Smooth muscle cell (in vitro differentiated cells): Measurements from ENCODE around the gene UBE2L5. TPM values are rescaled to one million over a fixed set of nuclear protein-coding genes. Genes with fewer than 3 reads are reported as not detected.

ENCODE experiments used
- DNase-seq: peaks from one replicate; lab custom pipeline; 2025; ENCODE audit not compliant: unreplicated experiment; lab: John Stamatoyannopoulos, UW
- H2AFZ ChIP-seq: fragments of 200-600 bp; sonication (generic); 2 replicates; pipeline ENCODE4 v1.6.0; 2016; ENCODE audit warnings: antibody characterized with exemption, low read depth, mild to moderate bottlenecking
- H3F3A ChIP-seq: fragments of 200-600 bp; sonication (generic); 2 replicates; pipeline ENCODE4 v1.6.0; 2017; ENCODE audit warnings: antibody characterized with exemption, low read depth
- H3K27ac ChIP-seq: fragments of 200-600 bp; sonication (generic); 2 replicates; pipeline ENCODE4 v1.5.1; 2016; ENCODE audit warnings: low read depth, mild to moderate bottlenecking
- H3K27me3 ChIP-seq: fragments of 200-600 bp; sonication (generic); 2 replicates; pipeline ENCODE4 v1.6.1; 2016; ENCODE audit warnings: low read depth, mild to moderate bottlenecking
- H3K36me3 ChIP-seq: fragments of 200-600 bp; sonication (generic); 2 replicates; pipeline ENCODE4 v1.5.1; 2016; ENCODE audit warnings: low read depth
- H3K4me1 ChIP-seq: fragments of 200-600 bp; sonication (generic); 2 replicates; pipeline ENCODE4 v1.5.1; 2016; ENCODE audit warnings: low read depth
- H3K4me2 ChIP-seq: fragments of 200-600 bp; sonication (generic); 2 replicates; pipeline ENCODE4 v1.6.0; 2016; ENCODE audit warnings: mild to moderate bottlenecking
- H3K4me3 ChIP-seq: fragments of 200-600 bp; sonication (generic); 2 replicates; pipeline ENCODE4 v1.5.1; 2016; ENCODE audit warnings: mild to moderate bottlenecking
- H3K79me2 ChIP-seq: fragments of 200-600 bp; sonication (generic); 2 replicates; pipeline ENCODE4 v1.6.0; 2016; ENCODE audit warnings: low read depth, mild to moderate bottlenecking
- H3K9ac ChIP-seq: fragments of 200-600 bp; sonication (generic); 2 replicates; pipeline ENCODE4 v1.6.0; 2016; ENCODE audit warnings: low read depth
- H3K9me3 ChIP-seq: fragments of 200-600 bp; sonication (generic); replicated peaks from 2 replicates; pipeline ENCODE4 v1.5.1; 2016; ENCODE audit warnings: low read depth
- H4K20me1 ChIP-seq: fragments of 200-600 bp; sonication (generic); 2 replicates; pipeline ENCODE4 v1.6.0; 2016; ENCODE audit warnings: low read depth
- CTCF ChIP-seq: fragments of 200-600 bp; sonication (generic); IDR thresholded peaks from 2 replicates; pipeline ENCODE4 v1.5.1; 2017; ENCODE audit warnings: borderline replicate concordance, mild to moderate bottlenecking, antibody characterized with exemption; ENCODE audit not compliant: insufficient read depth, poor library complexity, severe bottlenecking
- WGBS: methylation state at CpG from one replicate; pipeline ENCODE4 v1.1.7; 2016; ENCODE audit warnings: low lambda C conversion rate; 5-methylcytosine and 5-hydroxymethylcytosine counted together
- polyA plus RNA-seq: library from polyadenylated mRNA; unstranded; fragments of >200 nt; fragmentation: Nextera tagmentation; extraction: Ambion mirVana; gene quantifications from 2 replicates; pipeline ENCODE4 v1.2.1, GENCODE V29; 2016
- total RNA-seq: library from RNA; depleted of rRNA; stranded (reverse); fragments of >200 nt; gene quantifications from 2 replicates; pipeline ENCODE4 v1.2.3, GENCODE V29; 2014

UBE2L5 gene
- total and polyA plus RNA-seq, 2 experiments from 2014 or later, result not detected

- WGBS, result 61% methylated on average over 8 of the region's 8 CpGs
- no peak overlapping the region for H3K9ac ChIP-seq
- no peak for TF ChIP-seq CTCF
- no peaks in the 10 kb centered on the region for H3K36me3 ChIP-seq
- peak overlapping the region; percentile 85 for H3K4me2 ChIP-seq
- peaks cover 4% of the 10 kb centered on the region for H3K4me1 ChIP-seq
- H3K27me3 ChIP-seq, result no peaks in the 10 kb centered on the region
- H3K79me2 ChIP-seq, result no peaks in the 10 kb centered on the region
- no peak overlapping the region for H3K27ac ChIP-seq
- H3F3A ChIP-seq, result no peaks in the 10 kb centered on the region
- H4K20me1 ChIP-seq, result no peaks in the 10 kb centered on the region
- no peaks in the 10 kb centered on the region for H3K9me3 ChIP-seq
- no peak for DNase-seq
- no peak overlapping the region for H2AFZ ChIP-seq
- peak overlapping the region; percentile 59 for H3K4me3 ChIP-seq
These were observed 25.7 kb upstream of the UBE2L5 start for GRCh38 chr13:30396434-30397075.

- no peaks in the 10 kb centered on the region for H4K20me1 ChIP-seq
- peaks cover 4% of the 10 kb centered on the region for H3K4me1 ChIP-seq
- no peaks in the 10 kb centered on the region for H3K36me3 ChIP-seq
- H3K79me2 ChIP-seq, result no peaks in the 10 kb centered on the region
- H3K27ac ChIP-seq, result no peak overlapping the region
- DNase-seq, result no peak
- H3K9ac ChIP-seq, result no peak overlapping the region
- H3K4me3 ChIP-seq, result no peak overlapping the region
- no peak overlapping the region for H2AFZ ChIP-seq
- 93% methylated on average over 7 of the region's 7 CpGs for WGBS
- H3F3A ChIP-seq, result no peaks in the 10 kb centered on the region
- no peak for TF ChIP-seq CTCF
- no peaks in the 10 kb centered on the region for H3K9me3 ChIP-seq
- no peak overlapping the region for H3K4me2 ChIP-seq
- H3K27me3 ChIP-seq, result no peaks in the 10 kb centered on the region
These were observed 23.7 kb upstream of the UBE2L5 start for GRCh38 chr13:30398601-30399072.

- H3K9ac ChIP-seq, result no peak overlapping the region
- H3K36me3 ChIP-seq, result no peaks in the 10 kb centered on the region
- H3K27me3 ChIP-seq, result no peaks in the 10 kb centered on the region
- H3K4me3 ChIP-seq, result no peak overlapping the region
- H2AFZ ChIP-seq, result no peak overlapping the region
- no peaks in the 10 kb centered on the region for H4K20me1 ChIP-seq
- TF ChIP-seq CTCF, result no peak
- no peak overlapping the region for H3K4me2 ChIP-seq
- H3K79me2 ChIP-seq, result no peaks in the 10 kb centered on the region
- H3K4me1 ChIP-seq, result no peaks in the 10 kb centered on the region
- no peak overlapping the region for H3K27ac ChIP-seq
- no peak for DNase-seq
- H3F3A ChIP-seq, result no peaks in the 10 kb centered on the region
- H3K9me3 ChIP-seq, result no peaks in the 10 kb centered on the region
- 95% methylated on average over 2 of the region's 2 CpGs for WGBS
These were observed 21.9 kb upstream of the UBE2L5 start for GRCh38 chr13:30400376-30400775.

GRCh38 chr13:30401347-30401746, 20.9 kb upstream of the UBE2L5 start:
- Histone ChIP-seq H3K4me1 (no peaks in the 10 kb centered on the region), H3K27me3 (no peaks in the 10 kb centered on the region), H4K20me1 (no peaks in the 10 kb centered on the region), H3K9ac (no peak overlapping the region), H3K27ac (no peak overlapping the region), H3K9me3 (no peaks in the 10 kb centered on the region), H3K4me3 (no peak overlapping the region), H3K36me3 (no peaks in the 10 kb centered on the region), H3F3A (no peaks in the 10 kb centered on the region), H3K79me2 (no peaks in the 10 kb centered on the region), H2AFZ (no peak overlapping the region), H3K4me2 (no peak overlapping the region)
- no peak for TF ChIP-seq CTCF
- no peak for DNase-seq
- 90% methylated on average over 5 of the region's 5 CpGs for WGBS
